ENCODE measurements around the gene ATG14.

GRCh38 chr14:55349565-55349964 lies 62.1 kb downstream of the ATG14 start:
- TF ChIP-seq EZH2 (IDR thresholded peaks at IDR 0.05) = no peak
- TF ChIP-seq FOXP2 (optimal IDR thresholded peaks at IDR 0.05; ENCODE audit: control extremely low read depth, extremely low read length, insufficient read depth) = no peak
- TF ChIP-seq POLR2AphosphoS5 (IDR thresholded peaks at IDR 0.05; ENCODE audit: borderline replicate concordance, low read depth, low read length) = no peak
